GM15510 (cell line): ENCODE results near the gene KCNG3.

Source experiments
- POLR2A ChIP-seq: IDR thresholded peaks from 3 replicates; pipeline ENCODE4 v1.6.1; 2011; ENCODE audit warnings: borderline replicate concordance; ENCODE audit not compliant: insufficient read length; ENCODE audit errors: extremely low read depth

Gene KCNG3

DNA sequence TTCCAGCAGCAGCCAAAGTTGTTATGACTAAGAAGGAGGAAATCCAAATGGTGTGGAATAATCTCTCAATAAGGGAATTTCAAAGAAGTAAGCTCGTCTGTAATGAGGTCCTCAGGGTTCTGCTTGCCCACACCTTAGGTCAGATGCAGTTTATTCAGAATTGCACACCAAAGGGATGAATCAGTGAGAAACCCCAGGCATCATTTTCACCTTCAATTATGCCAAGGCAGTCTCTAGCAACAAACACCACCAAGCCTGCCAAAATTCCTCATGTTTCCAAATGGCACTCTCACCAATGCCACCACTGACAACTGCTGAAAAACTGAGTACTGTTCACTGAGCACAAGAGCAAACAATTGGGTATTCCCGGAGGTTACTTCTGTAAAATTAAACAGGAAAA lies 43.6 kb downstream of the KCNG3 start:
- TF ChIP-seq POLR2A, result no peak

DNA sequence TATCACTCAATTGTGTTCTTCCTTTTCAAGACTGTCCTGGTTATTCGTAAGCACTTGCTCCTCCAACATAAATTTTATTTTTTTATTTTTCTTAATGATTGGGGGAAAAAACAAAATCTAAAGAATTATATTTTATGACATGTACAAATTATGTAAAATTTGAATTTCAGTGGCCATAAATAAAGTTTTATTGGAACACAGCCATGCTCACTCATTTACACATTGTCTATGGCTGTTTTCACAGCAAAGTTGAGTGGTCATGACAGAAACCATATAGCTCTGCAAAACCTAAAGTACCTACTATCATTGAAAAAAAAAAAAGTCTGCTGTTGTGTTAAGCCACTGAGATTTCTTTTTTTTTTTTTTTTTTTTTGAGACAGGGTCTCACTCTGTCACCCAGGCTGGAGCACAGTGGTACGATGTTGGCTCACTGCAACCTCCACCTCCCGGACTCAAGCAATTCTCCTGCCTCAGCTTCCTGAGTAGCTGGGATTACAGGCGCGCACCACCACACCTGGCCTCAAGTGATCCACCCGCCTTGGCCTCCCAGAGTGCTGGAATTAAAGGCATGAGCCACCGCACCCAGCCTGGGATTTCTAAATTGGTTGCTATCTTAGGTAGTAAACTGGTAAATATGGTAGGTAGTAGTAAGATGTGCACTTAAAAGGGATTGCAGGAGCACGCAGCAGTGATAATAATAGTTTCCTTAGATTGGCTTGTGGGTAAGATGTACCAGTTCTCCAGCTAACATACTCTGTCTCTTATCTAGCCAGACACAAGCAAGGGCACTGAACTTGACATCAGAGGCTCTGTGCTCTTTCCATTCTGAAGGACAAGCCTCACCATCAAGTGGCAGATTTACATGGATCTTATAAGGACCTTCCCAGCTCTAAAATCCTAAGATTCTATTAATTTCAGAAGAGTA lies 44.4 kb downstream of the KCNG3 start:
- TF ChIP-seq POLR2A, result no peak

DNA sequence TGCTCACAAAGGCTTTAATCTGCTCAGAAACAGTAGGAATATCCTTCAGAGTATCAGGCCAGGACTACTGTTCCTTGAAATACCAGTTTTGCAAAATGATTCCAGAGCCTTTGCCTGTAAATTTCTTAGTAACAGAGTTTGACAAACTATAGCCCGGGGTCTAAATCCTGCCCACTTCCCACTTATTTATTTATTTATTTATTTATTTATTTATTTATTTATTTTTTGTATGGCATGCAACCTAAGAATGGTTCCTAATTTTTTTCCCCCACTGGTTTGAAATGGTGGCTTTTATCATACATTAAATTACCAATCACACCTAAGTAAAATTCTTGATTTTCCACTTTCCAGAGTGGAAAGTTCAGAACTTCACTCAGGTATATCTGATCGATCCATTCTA lies 45.6 kb downstream of the KCNG3 start:
- TF ChIP-seq POLR2A, result no peak

GRCh38 chr2:42446503-42447271 lies 47.1 kb downstream of the KCNG3 start:
- no peak for TF ChIP-seq POLR2A

DNA sequence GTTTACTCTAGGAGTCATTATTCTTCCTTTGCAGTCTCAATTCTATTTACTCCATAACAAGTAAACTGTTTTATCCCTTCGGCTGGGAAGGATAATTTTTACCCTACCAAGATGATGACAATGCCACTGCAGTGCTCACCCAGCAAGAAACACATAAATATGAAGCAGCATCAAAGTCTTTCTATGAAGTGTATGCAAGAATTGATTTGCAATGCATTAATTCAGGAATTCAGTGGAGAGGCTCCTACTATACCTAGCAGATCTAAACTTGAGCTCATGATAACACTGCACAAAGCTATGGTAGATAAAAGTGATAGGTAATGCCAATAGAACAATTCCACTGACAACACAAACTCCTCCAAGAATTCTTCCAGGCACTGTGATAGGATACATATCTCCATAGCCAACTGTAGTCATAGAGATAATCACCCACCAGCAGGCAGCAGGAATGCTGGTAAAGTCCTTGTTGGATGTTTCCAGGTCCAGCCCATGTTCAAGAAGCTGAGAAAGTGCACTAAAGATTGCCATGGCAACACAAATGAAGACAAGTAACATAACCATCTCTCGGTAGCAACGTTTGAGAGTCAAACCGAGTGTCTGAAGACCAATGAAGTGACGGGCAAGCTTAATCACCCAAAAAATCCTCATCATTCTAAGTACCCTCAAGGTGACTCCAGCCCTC lies 49.9 kb downstream of the KCNG3 start:
- TF ChIP-seq POLR2A, result no peak

DNA sequence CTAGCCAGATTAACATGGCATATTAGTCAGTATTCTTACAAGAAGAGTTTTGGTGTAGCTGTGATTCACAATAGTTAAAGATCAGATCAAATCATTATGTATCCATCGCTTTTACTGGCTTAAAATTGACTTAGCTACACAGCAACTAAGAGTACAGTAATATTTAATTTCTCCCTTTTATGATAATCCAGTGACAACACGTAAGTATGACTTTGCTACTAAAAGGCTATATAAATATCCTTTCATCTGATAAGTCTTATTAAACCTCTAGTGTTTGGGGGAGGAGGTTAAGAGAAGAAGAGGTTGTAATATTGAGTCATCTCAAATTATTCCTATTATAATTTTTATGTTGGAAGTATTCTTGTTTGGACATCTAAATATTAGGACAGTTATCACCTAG lies 51.0 kb downstream of the KCNG3 start:
- TF ChIP-seq POLR2A, result no peak

DNA sequence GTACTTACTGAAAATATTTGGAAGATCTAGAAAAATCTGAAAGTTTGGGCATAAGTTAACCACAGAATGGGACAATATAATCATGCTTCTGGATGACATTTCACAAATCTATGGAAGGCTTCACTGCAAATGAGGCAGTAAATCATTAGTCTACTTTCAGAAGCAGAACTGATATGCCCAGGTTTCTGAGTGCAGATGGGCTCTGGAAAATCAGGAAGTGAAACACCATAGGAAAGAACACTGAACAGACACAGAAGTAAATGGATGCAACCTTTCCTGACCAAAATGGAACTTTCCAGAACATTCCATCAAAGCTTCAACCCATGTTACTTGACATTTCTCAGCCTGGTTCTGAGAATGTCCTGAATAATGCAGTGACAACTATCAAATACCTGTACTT lies 55.1 kb downstream of the KCNG3 start:
- TF ChIP-seq POLR2A, result no peak

GRCh38 chr2:42436370-42436769 lies 57.4 kb downstream of the KCNG3 start:
- no peak for TF ChIP-seq POLR2A

DNA sequence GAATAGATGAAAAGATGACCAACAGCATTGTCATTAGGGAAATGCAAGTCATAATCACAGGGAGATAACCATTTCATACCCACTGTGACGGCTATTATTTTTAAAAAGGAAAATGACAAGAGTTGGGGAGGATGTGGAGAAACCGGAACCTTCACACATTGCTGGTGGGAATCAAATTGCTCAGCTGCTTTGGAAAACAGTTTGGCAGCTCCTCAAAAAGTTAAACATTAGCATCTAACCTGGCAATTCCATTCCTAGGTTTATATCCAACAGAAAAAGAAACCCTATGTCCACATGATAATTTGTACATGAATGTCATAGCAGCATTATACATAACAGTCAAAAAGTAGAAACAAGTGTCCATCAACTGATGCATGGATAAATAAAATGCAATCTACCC lies 58.2 kb downstream of the KCNG3 start:
- no peak for TF ChIP-seq POLR2A

DNA sequence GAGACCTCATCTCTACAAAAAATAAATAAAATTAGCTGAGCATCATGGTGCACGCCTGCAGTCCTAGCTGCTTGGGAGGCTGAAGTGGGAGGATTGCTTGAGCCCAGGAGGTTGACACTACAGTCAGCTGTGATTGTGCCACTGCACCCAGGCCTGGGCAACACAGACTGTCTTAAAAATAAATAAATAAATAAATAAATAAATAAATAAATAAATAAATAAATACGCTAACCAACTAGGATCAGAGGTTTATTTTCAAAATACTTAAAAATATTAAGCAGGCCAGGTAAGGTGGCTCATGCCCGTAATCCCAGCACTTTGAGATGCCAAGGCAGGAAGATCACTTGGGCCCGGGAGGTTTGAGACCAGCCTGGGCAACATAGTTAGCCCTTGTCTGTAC lies 63.6 kb downstream of the KCNG3 start:
- no peak for TF ChIP-seq POLR2A

DNA sequence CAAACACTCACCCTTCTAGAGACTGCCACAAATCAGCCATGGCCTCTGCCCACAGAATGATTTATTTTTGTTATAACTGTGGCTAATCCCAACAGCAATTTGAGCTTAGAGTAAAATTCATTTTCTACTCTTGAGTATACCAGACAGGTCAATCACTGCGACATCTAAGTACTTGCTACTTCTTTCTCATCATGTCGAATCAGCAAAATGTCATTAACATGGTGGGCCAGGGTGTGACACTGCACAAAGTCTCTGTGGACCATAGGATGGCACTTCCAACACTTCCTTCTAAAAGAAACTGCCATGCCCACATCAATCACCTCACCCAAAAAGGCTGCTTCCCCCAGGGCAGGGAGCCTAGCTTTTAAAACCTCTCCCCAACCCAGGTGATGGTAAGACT lies 64.4 kb downstream of the KCNG3 start:
- no peak for TF ChIP-seq POLR2A

- TF ChIP-seq POLR2A, result no peak
Measured at GRCh38 chr2:42425697-42426096, 68.1 kb downstream of the KCNG3 start.

DNA sequence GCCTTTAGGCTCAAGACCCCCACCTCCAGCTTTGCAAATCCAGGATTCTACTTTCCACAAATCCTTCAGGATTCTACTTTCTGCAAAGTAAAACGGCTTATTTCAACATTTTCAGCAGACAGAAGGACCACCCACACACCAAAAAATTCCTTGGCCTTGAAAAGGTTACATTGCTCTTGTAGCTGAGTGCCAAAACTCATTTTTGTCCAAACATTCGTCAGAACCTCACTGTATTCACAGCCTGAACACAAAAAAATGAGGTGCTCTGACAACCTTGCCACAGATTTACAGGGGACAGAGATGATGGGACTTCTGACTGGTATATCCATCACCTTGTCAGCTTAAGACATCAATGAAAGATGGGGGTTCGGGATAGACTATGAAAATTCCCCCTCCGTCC lies 69.7 kb downstream of the KCNG3 start:
- TF ChIP-seq POLR2A, result no peak

- TF ChIP-seq POLR2A, result no peak
Measured at GRCh38 chr2:42421601-42422239, 72.1 kb downstream of the KCNG3 start.

GRCh38 chr2:42421157-42421485 lies 72.7 kb downstream of the KCNG3 start:
- TF ChIP-seq POLR2A, result no peak

- TF ChIP-seq POLR2A, result no peak
Measured at GRCh38 chr2:42414648-42415047, 79.1 kb downstream of the KCNG3 start.

DNA sequence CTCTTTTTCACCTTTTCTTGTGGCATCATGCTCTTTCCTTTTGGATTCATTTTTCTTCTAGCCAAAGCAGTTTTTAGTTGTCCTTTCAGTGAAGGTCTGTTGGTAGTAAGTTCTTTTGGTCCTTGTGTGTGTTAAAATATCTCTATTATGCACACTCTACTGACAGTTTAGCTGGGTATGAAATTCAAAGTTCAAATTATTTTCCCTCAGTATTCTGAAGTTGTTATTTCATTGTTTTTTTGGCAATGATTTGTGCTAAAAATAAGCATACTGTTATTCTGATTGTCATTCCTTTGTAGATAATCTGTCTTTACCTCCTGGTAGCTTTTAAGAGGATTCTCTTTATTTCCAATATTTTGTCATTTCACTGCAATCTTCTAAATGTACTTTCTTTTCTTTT lies 79.6 kb downstream of the KCNG3 start:
- TF ChIP-seq POLR2A, result no peak
